KOPT-K1 (cell line): ENCODE results near the gene CEP78.

ENCODE experiments used
- H3K27ac ChIP-seq: fragments of 200-600 bp; sonication (generic); 2 replicates; pipeline ENCODE4 v1.5.1; 2016; ENCODE audit warnings: antibody characterized with exemption, mild to moderate bottlenecking, low read depth, low read length; ENCODE audit not compliant: poor library complexity, severe bottlenecking
- H3K36me3 ChIP-seq: fragments of 200-600 bp; sonication (generic); 2 replicates; pipeline ENCODE4 v1.5.1; 2017; ENCODE audit warnings: antibody characterized with exemption, mild to moderate bottlenecking, low read length, moderate library complexity; ENCODE audit not compliant: insufficient read depth
- H3K9me3 ChIP-seq: fragments of 200-600 bp; sonication (generic); 2 replicates; pipeline ENCODE4 v1.5.1; 2017; ENCODE audit warnings: antibody characterized with exemption, low read length, mild to moderate bottlenecking; ENCODE audit not compliant: insufficient read depth, poor library complexity, severe bottlenecking

The CEP78 gene

DNA sequence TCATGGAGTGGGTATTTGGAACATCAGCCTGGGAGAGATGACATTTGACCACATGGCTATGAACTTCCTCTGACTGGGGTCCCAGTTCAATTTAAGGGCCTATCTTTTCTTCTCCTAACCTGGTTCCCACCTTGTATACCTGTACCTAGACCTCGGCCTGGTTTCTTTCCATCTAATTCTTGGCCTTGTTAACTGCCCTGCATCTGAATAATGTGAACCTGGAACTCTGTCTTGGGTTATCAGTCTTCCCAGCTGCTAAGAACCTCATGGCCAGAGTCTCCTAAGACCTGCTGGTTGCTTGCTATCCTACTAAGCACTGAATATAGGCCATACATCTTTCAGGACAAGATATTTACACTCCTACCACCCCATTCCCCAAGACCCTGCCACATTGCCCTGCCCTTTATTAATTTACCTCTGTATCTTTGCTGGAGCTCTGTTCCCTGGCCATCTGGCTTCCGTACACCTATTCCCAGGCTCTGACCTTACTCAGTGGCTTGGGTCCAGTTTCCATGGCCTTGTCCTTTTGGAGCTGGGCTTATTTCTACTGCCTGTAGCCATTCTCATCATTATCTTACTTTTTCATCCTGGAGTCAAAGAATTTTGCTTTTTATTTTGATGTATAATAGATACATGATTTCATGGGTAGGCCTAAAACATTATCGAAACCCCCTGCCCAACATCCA lies 67.6 kb downstream of the CEP78 start:
- H3K36me3 ChIP-seq = peaks cover 88% of the 10 kb centered on the region
- no peak overlapping the region for H3K27ac ChIP-seq
- no peaks in the 10 kb centered on the region for H3K9me3 ChIP-seq

DNA sequence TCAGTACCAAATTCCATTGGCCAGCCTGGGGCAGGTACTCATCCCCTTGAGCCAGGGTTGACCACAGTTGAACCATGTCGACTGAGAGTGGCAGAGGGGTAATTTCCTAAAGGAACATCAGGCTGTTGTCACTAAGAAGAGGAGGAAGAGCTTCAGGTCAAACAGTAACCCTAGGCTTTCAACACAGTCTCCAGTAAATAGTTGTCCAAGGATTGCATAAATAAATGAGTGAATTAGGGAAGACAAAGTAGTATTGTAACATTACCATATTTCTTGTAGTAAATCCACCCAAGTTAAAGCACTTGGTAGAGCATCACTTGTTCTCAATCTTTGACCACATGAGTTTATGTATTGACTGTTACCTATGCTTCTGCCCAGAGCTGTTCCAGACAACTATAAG lies 68.5 kb downstream of the CEP78 start:
- no peaks in the 10 kb centered on the region for H3K9me3 ChIP-seq
- H3K27ac ChIP-seq = no peak overlapping the region
- H3K36me3 ChIP-seq = peaks cover 96% of the 10 kb centered on the region

GRCh38 chr9:78306222-78307076 lies 70.6 kb downstream of the CEP78 start:
- no peak overlapping the region for H3K27ac ChIP-seq
- H3K9me3 ChIP-seq = no peaks in the 10 kb centered on the region
- peaks cover 100% of the 10 kb centered on the region for H3K36me3 ChIP-seq

DNA sequence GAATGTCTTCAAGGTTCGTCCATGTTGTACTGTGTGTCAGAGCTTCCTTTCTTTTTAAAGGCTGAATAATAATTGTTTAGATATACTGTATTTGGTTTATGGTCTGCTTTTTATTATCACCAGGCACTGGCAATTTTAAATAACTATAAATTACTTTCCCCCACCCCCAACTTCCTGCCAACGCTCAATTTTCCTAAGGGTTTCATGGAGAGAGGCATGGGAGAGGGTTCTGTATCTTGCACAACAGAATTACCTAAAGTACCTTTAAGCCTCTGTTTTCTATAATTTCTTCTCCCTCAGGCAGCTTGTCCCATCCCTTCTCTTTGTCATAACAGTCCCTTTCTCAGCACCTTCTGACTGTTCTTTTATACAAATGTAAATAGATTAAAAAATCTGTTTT lies 71.5 kb downstream of the CEP78 start:
- Histone ChIP-seq H3K36me3 (peaks cover 100% of the 10 kb centered on the region), H3K27ac (no peak overlapping the region), H3K9me3 (no peaks in the 10 kb centered on the region)

GRCh38 chr9:78309066-78309465 lies 73.2 kb downstream of the CEP78 start:
- peaks cover 97% of the 10 kb centered on the region for H3K36me3 ChIP-seq
- no peak overlapping the region for H3K27ac ChIP-seq
- no peaks in the 10 kb centered on the region for H3K9me3 ChIP-seq

GRCh38 chr9:78311075-78311474 lies 75.2 kb downstream of the CEP78 start:
- Histone ChIP-seq H3K36me3 (peaks cover 93% of the 10 kb centered on the region), H3K9me3 (no peaks in the 10 kb centered on the region), H3K27ac (no peak overlapping the region)

DNA sequence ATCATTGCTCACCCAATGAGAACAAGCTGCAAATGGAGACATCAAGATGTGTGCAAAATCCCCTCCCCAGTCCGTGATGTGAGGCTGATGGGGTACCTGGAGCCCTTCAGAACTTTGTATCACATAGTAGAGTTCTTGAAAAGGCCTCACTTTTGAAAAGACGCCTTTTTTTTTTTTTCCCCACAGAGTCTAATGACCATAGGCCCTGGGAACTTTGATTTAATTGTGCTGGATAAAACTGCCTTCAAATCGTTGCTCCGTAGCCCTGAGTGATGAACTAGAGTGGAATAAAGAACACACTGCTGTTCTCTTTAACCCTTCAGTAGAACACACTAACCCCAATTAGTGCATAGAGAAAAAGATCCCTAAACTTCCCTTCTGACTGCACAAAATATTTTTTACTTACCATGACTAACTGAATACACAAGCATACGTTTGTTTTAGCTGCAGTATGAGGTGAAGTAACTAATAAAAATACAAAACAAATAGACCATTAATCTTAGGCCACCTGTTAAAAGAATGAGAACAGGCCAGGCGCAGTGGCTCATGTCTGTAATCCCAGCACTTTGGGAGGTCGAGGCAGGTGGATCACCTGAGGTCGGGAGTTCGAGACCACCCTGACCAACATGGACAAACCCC lies 76.1 kb downstream of the CEP78 start:
- Histone ChIP-seq H3K36me3 (peaks cover 93% of the 10 kb centered on the region), H3K27ac (no peak overlapping the region), H3K9me3 (no peaks in the 10 kb centered on the region)

DNA sequence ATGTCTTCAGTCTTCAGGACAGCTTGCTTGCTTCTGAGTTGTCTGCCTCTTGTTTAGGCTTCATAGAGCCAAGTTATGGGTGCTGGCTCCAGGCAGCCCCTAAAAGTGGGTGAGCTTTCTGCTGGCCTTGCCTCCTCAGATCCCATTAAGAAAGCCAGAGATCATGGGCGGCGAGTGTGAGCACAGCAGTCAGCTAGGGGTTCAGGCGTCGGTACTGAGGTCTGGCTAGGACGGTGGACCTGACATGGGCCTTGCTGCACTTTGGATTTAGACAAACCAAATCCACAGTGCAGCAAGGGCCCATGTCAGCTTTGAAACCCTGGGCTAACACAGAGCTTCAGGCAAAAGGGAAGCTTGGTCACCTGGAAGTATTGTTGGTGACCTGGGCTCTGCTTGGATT lies 78.7 kb downstream of the CEP78 start:
- Histone ChIP-seq H3K9me3 (no peaks in the 10 kb centered on the region), H3K27ac (no peak overlapping the region), H3K36me3 (peaks cover 93% of the 10 kb centered on the region)

DNA sequence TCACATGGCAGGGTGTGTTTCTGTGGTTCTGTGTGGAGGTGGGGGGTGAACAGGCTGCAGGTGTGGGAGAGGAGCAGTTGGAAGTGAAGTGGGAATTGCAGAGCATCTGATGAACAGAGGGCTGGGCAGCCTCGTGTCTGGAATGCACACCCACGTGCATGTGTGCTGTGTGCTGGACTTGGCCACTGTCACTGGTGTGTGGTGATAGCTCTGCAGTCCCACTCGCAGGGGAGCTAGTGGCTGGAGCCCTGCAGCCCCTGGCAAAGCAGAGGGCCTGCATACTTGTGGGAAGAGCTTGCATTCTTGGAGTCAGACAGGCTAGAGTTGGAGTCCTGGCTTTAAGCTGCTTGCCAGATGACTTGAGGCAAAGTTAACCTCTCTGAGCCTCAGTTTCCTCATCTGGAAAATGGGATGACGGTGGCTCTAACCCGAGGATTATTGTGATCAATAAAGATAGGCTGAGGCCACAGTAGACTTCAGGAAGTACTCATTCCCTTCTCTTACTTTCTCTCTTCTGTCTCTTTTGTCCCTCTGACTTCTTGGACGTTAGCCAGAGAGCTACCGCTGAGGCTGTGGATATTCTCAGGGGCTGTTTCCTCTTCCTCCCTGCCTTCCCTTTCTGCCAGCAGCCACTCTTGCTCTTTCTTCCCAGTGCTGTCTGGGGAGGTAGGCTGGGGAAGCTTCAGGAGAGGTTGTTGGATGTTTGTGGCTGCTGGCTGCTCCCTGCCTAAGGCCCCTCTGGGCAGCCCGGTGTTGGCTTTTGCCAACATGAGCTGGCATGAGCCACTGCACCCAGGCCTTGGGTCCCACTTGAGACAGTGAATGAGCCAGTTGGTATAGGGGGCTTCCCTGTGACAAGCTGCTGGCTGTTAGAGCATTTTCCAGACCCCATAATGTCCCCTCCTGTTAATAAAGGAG lies 79.3 kb downstream of the CEP78 start:
- peaks cover 93% of the 10 kb centered on the region for H3K36me3 ChIP-seq
- no peak overlapping the region for H3K27ac ChIP-seq
- no peaks in the 10 kb centered on the region for H3K9me3 ChIP-seq

GRCh38 chr9:78316166-78316892 lies 80.5 kb downstream of the CEP78 start:
- no peaks in the 10 kb centered on the region for H3K9me3 ChIP-seq
- H3K27ac ChIP-seq = no peak overlapping the region
- H3K36me3 ChIP-seq = peaks cover 93% of the 10 kb centered on the region

GRCh38 chr9:78319197-78320029 lies 83.5 kb downstream of the CEP78 start:
- Histone ChIP-seq H3K27ac (no peak overlapping the region), H3K36me3 (peaks cover 94% of the 10 kb centered on the region), H3K9me3 (no peaks in the 10 kb centered on the region)

DNA sequence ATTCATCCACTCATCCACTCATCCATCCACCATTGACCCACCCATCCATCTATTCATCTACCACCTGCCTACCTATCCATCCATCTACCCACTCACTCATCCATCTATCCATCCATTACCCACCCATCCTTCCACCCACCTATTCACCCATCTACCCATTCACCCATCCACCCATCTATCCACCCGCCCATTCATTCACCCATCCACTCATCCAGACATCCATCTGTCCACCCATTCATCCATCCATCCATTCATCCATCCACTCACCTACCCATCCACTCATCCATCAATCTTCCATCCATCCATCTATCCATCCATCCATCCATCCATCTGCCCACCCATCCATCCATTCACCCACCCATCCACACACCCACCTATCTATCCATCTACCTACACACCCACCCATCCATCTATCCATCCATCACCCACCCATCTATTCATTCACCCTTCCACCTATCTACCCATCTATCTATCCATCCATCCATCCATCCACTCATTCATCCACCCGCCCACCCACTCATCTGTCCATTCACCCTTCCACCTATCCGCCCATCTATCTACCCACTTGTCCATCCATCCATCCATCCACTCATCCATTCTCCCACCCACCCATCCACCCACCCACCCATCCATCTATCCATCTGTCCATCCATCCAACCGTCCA lies 84.3 kb downstream of the CEP78 start:
- H3K27ac ChIP-seq = no peak overlapping the region
- H3K9me3 ChIP-seq = no peaks in the 10 kb centered on the region
- H3K36me3 ChIP-seq = peaks cover 94% of the 10 kb centered on the region

- Histone ChIP-seq H3K27ac (no peak overlapping the region), H3K36me3 (peaks cover 94% of the 10 kb centered on the region), H3K9me3 (no peaks in the 10 kb centered on the region)
These were observed 85.1 kb downstream of the CEP78 start for GRCh38 chr9:78320875-78321496.
